ENCODE results near the gene SWI5.

DNA sequence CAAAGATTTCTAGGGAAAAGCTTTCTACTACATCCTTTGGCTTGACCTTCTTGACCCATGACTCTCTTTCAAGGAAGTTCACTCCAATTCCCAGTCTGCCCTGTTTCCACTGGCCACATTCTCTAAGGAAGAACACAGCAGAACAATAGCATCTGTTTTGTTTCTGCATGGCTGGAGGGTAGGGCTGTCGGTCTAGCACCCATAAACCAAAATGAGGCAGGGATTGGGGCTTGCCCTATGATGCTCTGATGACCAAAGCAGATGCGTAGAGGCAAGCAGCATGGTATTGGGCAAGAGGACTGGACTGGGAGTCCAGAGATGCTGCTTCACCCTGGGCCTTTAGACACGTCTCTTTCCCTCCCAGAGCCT lies 24.4 kb upstream of the SWI5 start:
- TF ChIP-seq RFX5 (IDR thresholded peaks at IDR 0.05; ENCODE audit: low read depth, low read length) = no peak
- TF ChIP-seq, protein P1, sequence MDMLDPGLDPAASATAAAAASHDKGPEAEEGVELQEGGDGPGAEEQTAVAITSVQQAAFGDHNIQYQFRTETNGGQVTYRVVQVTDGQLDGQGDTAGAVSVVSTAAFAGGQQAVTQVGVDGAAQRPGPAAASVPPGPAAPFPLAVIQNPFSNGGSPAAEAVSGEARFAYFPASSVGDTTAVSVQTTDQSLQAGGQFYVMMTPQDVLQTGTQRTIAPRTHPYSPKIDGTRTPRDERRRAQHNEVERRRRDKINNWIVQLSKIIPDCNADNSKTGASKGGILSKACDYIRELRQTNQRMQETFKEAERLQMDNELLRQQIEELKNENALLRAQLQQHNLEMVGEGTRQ (CRISPR knock-in tag; IDR thresholded peaks at IDR 0.05) = no peak
- TF ChIP-seq MYBL2 (IDR thresholded peaks at IDR 0.05; ENCODE audit: low read depth) = no peak
- TF ChIP-seq MYBL2 (CRISPR knock-in tag; IDR thresholded peaks at IDR 0.05; ENCODE audit: borderline replicate concordance) = no peak
- no peak for TF ChIP-seq PHF21A (IDR thresholded peaks at IDR 0.05; ENCODE audit: borderline replicate concordance, low read depth)
